SHP77 (cell line): ENCODE data around the gene CSTA.

Source experiments
- DNase-seq, 2 experiments: peaks; one replicate each; lab custom pipeline; 2025; lab: John Stamatoyannopoulos, UW

CSTA gene

GRCh38 chr3:122324871-122325323 lies at the start of gene CSTA:
CSTA (plus strand) TSS chr3:122325248; CDS start chr3:122325293, 45 bp downstream.
- no peak for DNase-seq

GRCh38 chr3:122281891-122282290 lies 43.2 kb upstream of the CSTA start:
- no peak for DNase-seq

- DNase-seq = peak in 1 of 2 experiments; percentile 6
Measured at GRCh38 chr3:122283796-122284445, 41.1 kb upstream of the CSTA start.

- no peak for DNase-seq
Measured at GRCh38 chr3:122284486-122284885, 40.6 kb upstream of the CSTA start.

GRCh38 chr3:122294359-122294758 lies 30.7 kb upstream of the CSTA start:
- no peak for DNase-seq

GRCh38 chr3:122295266-122296062 lies 29.6 kb upstream of the CSTA start:
- no peak for DNase-seq

- DNase-seq = no peak
Measured at GRCh38 chr3:122298239-122298638, 26.8 kb upstream of the CSTA start.

GRCh38 chr3:122299215-122299614 lies 25.8 kb upstream of the CSTA start:
- DNase-seq = no peak

- DNase-seq = peak in 1 of 2 experiments; percentile 2
Measured at GRCh38 chr3:122299872-122300460, 25.1 kb upstream of the CSTA start.

- DNase-seq = no peak
Measured at GRCh38 chr3:122301063-122301462, 24.0 kb upstream of the CSTA start.

- no peak for DNase-seq
Measured at GRCh38 chr3:122305818-122306621, 19.0 kb upstream of the CSTA start.

GRCh38 chr3:122306622-122306953 lies 18.5 kb upstream of the CSTA start:
- DNase-seq = no peak

GRCh38 chr3:122307094-122307687 lies 17.9 kb upstream of the CSTA start:
- no peak for DNase-seq

- no peak for DNase-seq
Measured at GRCh38 chr3:122307976-122308375, 17.1 kb upstream of the CSTA start.

GRCh38 chr3:122310361-122310760 lies 14.7 kb upstream of the CSTA start:
- DNase-seq = no peak

GRCh38 chr3:122312826-122313225 lies 12.2 kb upstream of the CSTA start:
- no peak for DNase-seq

- DNase-seq = no peak
Measured at GRCh38 chr3:122313281-122313680, 11.8 kb upstream of the CSTA start.

GRCh38 chr3:122314228-122314876 lies 10.7 kb upstream of the CSTA start:
- no peak for DNase-seq

- no peak for DNase-seq
Measured at GRCh38 chr3:122315619-122316018, 9.4 kb upstream of the CSTA start.

- DNase-seq = no peak
Measured at GRCh38 chr3:122316368-122316767, 8.7 kb upstream of the CSTA start.

GRCh38 chr3:122318620-122319019 lies 6.4 kb upstream of the CSTA start:
- no peak for DNase-seq
